Brain pericyte (primary cell): Measurements from ENCODE around the gene TRIM65.
"Not testable (repeated sequence)": the region's sequence is repeated elsewhere in the genome, so short reads cannot be mapped to it uniquely, and the experiment has no call there.

Experiments used
- DNase-seq: peaks from one replicate; pipeline ENCODE4 v3.0.0-alpha.2; 2012; ENCODE audit warnings: low read depth, low spot score

The TRIM65 gene

GRCh38 chr17:75851693-75851991 is 45.1 kb downstream of the TRIM65 start:
- DNase-seq = not testable (repeated sequence)

GRCh38 chr17:75850928-75851692 is 45.6 kb downstream of the TRIM65 start:
- no peak for DNase-seq

DNA sequence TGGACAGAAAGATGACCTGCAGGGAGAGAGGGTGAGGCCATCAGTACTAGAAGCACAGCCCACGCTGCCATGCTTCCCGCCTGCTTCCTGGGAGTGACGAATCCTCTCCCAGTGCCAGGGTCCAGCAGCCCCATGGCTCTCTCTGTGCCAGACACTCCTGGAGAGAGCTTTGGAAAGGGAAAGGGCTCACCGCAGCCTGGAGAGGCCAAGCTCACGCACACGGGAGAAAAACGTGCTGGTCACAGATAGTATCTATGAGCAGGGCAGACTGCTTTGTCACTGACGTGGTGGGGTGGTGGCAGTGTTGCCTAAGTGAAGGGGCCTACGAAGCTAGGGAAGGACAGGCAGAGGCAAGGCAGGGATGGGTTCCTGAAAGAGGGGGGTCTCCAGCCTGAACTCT is 47.0 kb downstream of the TRIM65 start:
- no peak for DNase-seq

- no peak for DNase-seq
These were observed 47.5 kb downstream of the TRIM65 start for GRCh38 chr17:75849279-75849646.

DNA sequence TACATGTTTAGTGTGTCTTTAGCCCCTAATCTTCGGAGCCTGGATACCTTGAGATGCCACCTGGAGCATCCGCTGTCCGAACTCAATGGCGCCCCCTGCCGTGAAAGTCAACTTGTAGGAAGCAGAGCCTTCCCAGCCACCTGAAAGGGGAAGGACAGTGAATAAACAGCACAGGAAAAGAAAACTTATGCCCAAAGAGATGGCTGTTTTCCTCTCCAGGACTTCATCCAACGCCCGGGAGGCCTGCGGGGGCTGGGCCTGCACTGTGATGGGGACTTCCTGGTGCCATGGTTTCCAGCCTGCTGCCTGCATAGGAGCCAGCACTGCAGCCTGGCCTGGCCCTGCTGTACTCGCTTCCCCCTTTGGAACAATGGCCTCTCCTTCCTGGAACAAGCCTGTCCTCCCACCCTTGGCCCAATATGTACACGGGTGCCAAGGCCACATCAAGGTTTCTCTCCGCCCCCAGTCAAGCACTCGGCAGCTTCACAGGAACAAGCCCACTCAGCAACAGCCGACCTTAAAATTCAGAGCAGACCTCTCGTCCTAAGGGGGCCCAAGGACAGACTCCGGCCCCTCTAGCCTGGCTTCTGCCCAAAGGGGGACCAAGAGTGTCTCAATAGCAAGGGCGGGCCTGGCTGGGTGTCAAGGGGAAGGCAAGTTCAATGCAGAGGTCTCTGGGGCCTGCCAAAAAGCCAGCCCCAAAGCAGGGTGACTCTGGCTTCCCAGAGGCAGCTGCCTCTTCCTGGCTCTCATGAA is 48.0 kb downstream of the TRIM65 start:
- DNase-seq = no peak

GRCh38 chr17:75847614-75848522 is 48.9 kb downstream of the TRIM65 start:
- DNase-seq = no peak

GRCh38 chr17:75846692-75847613 is 49.8 kb downstream of the TRIM65 start:
- no peak for DNase-seq

GRCh38 chr17:75845933-75846691 is 50.6 kb downstream of the TRIM65 start:
- DNase-seq = no peak

DNA sequence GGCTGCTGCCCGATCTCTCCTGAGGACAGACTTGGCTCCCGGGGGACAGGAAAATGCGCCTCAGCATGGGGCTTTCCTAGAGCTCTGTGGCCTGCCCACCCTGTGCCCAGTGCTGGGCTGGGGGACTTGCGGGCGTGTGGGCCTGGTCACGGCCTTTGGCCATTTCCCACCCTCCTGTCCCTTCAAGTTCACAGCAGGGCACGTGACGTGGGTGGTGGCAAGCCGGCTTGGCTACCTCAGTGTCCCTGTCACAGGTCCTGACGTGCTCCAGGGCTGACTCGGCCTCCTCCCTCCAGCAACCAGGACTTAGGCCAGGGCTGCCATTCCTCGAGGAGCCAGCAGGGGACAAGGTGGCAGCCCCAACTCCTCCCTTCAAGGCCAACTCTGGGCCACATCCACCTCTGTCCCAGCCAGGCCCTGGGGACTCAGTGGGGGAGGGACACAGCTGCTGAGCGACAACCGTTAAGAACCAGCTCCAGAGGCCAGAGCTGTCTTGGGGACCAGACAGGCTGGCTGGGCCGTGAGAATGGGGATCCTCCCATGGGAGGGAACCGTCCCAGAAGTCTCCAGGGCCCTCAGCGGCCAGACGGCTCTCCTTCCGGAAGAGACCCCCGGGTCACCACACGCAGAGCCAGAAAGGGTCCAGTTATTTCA is 51.6 kb downstream of the TRIM65 start:
- DNase-seq = no peak

GRCh38 chr17:75844530-75845057 is 52.2 kb downstream of the TRIM65 start:
- no peak for DNase-seq

GRCh38 chr17:75843577-75844529 is 52.9 kb downstream of the TRIM65 start, which contains the start of gene UNC13D:
Gene UNC13D, minus strand, starts transcription at chr17:75844404. Its CDS starts 67 bp downstream, at chr17:75844337.
- no peak for DNase-seq

- DNase-seq = no peak
These were observed 53.7 kb downstream of the TRIM65 start for GRCh38 chr17:75842963-75843576.

- no peak for DNase-seq
These were observed 54.3 kb downstream of the TRIM65 start for GRCh38 chr17:75842411-75842810.

DNA sequence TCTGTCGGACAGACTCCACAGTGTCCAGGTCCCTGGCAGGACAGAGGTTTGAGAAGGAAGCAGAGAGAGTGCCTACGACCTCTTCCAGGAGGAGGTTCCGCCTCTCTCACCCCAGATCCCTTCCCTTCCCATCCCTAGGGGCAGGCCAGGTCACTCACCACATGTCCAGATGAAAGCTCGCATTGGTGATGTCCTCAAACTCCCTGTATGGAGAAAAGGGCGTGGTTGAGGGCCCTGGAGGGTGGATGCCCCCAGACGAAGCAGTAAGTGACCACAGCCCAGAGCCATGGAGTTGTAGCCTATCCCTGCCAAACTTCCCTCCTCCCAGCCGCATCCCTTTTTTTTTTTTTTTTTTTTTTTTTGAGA is 56.0 kb downstream of the TRIM65 start:
- no peak for DNase-seq

- no peak for DNase-seq
These were observed 56.6 kb downstream of the TRIM65 start for GRCh38 chr17:75839942-75840798.
